Measurements from ENCODE around the gene TFEB.

The TFEB gene

DNA sequence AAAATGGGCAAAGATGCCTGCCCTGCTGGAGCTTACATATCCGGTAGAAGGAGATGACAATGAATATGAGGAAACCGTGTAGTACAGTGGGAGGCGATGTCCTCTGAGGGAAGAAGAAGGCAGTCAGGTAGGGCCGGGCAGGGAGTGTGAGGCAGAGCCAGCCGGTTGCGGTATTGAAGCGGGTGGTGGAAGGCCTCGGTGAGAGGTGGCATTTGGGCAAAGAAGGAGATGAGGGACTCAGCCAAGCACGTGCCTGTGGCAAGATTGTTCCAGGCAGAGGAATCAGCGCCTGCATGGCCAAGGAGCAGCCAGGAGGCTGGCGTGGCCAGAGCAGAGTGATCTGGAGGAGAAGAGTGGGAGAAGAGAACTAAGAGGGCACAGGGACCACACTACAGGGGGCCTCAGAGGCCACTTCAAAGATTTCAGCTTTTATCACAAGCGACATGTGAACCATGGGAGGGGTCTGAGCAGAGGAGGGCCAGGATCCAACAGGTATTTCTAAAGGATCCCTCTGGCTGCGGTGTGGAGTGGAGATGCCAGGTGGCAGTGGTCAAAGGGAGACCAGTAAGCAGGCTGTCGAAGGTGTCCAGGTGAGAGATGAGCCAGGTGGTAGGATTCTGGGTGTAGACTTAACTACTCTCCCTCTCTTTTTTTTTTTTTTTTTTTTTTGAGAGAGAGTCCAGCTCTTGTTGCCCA is 83.3 kb downstream of the TFEB start:
- no peak for DNase-seq (ENCODE audit: low spot score)

DNA sequence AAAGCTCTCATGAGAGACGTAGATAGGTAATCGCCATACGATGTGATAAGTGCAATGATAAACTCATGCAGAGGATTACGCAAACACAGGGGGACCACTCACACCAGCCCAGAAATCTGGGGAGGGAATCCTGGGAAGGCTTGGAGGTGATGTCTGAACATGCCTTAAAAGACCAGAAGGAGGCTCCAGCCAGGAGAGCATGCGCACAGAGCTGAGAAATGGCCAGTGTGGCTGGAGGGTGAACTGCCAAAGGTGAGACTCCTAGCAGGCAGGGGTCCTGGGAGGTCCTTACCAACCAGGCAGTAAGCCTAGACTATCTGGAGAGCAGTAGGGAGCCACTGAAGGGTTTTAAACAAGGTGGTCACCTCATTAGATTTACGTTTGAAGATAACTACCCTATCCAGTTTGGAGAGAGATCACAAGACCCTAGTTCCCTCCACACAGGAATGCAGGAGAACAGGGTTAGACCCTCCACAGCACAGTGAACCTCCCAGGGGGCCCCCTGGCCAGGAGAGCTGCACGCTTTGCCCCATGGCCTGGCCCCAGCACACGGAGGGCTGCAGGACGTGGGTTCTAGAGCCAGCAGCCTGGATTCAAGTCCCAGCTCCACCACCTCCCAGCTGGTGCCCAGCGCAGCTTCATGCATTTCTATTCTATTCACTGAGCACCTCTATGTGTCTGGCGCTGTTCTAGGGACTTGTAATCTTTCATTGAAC is 84.0 kb downstream of the TFEB start:
- DNase-seq (ENCODE audit: low spot score): no peak

DNA sequence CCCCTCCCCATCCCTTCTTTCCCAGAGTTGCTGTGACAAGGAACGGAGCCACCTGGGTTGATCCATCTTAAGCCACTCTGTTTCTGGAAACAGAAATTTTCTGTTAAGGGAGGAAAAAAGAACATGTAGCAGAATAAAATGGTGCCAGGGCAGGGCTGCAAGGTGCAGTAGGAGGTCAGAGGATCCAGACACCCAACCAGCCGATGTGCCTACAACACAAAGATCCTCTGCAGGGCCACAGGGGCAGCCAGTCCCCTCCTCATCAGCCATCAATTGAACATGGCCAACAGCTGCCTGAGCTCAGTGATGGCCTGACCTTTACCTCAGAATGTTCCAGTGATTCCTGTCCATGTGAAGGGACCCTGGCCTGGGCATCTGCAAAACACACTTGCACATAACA is 85.3 kb downstream of the TFEB start:
- no peak for DNase-seq (ENCODE audit: low spot score)

DNA sequence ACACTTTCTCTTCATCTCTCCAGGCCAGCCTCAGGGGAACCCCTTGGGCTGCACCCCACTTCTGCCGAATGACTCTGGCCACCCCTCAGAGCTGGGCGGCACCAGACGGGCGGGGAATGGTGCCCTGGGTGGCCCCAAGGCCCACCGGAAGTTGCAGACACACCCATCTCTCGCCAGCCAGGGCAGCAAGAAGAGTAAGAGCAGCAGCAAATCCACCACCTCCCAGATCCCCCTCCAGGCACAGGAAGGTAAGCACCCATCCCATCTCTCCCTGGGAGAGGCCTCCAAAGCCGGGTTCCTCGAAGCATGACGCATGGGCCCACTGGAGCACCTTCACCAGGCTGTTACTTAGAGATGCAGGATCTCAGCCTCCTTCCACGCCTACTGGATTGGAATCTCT is 85.8 kb downstream of the TFEB start:
- DNase-seq (ENCODE audit: low spot score): no peak

DNA sequence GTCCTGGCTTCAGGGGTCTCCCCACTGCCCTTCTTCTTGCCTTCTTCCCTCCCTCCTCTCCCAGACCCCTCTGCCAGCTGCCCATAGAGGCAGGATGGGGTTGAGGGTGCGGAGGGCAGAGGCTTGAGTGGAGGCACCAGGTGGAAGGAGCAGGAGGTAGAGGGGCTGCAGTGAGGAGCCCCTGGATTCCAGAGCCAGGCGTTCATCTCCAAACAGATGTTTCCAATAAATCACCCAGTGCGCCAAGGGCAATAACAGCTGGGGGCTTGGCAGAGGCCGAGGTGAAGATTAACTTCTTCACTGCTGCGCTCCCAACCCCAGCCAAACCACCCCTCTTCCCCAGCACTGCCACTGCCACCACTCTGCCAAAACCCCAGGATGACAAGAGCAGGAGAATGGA is 86.5 kb downstream of the TFEB start:
- no peak for DNase-seq (ENCODE audit: low spot score)

DNA sequence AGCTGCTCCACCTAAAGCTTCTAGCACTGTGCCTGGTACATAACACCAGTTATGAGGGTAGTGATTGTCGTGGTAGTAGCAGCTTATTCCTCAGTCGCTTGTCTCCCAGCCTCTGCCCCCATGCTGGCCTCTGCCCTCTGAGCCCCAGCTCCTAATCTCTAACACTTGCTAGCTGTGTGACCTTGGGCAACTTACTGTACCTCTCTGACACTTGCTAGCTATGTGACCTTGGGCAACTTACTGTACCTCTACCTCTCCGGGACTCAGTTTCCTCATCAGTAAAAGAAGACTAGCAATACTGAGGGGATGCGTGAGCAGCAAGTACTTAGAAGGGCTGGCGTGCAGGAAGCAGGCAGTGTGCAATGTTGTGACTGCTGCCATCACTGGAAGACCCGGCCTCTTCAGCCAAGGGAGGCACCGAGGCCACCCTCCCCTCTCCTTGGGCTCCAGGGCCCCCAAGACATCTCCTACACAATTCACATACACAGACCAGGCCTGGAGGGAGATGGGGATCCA is 87.3 kb downstream of the TFEB start:
- no peak for DNase-seq (ENCODE audit: low spot score)

DNA sequence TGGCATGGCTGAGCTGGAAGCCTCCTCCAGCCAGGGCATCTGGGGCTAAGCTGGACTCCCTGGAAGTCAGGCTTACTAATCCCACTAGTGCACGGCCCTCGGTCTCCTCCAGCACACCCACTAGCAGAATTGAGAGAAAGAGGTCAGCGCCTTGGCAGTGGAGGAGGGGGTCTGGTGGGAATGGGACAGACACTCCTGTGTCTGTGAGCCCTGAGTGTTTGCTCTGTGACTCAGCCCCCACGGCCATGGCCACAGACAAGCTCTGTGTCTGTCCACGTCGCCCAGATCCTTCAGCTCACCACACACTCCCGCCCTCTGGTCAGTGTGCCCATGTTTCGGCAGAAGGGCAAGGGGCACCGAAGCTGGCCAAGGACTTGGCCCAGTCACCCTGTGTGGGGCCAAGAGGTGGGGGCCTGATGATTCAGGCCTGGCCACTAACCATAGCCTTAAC is 88.3 kb downstream of the TFEB start:
- DNase-seq (ENCODE audit: low spot score): no peak

DNA sequence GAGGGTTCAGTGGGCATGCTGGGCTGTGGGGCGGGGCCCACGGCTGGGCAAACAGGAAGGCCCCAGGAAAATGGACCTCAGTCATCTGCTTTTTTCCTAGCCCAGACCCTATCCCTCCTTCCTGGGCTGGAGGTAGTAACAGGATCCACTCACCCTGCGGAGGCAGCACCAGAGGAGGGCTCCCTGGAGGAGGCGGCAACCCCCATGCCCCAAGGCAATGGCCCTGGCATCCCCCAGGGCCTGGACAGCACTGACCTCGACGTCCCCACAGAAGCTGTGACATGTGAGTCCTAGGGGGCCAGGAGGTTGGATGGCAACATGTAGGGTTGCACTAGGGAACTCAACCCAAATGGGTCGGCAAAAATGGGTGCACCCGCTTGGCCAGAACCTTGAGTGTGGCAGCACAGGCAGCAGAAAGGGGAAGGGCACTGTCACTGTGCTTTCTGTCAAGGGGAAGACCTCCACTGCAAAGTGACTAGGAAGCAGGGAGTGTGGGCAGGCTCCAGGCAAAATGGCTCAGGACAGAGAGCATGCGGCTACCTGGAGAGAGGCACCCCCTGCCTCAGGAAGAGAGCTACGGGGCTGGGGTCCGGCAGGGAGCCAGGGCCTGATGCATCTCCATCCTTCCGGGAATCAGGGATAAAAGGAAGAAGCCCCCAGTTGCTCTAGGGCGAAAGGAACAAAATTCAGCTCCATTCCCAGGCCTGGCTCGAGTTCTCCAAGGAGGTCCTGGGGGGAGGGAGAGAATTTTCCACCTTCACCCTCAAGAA is 89.2 kb downstream of the TFEB start:
- DNase-seq (ENCODE audit: low spot score): no peak

DNA sequence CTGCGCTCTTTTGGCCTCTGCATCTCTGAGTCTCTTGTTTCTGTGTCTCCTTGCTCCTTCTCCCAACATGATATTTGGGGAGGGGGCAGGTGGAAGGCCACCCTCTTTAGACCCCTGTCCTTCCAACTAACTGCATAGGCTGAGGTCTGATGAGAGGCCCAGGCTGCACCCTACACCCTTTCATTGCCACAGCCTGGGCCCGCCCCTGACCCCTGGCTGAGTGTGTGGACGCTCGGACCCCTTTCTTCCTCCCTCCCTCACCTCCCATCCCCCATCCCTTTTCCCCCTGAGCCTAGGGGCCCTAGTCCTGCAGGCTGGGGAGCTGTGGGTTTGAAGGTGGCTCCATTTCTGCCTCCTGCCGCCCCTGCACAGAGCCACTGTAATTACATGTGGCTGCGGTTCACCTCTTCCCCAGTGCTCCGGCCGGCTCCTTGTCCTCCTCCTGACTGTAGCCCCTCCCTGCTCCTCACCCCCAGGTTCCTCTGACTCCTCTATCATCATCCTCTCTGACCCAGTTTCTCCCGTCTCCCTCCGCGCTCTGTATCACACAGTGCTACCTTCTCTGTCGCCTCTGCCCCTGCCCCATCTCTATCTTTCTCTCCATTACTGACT is 90.3 kb downstream of the TFEB start:
- peak; percentile 53 for DNase-seq (ENCODE audit: low spot score)

DNA sequence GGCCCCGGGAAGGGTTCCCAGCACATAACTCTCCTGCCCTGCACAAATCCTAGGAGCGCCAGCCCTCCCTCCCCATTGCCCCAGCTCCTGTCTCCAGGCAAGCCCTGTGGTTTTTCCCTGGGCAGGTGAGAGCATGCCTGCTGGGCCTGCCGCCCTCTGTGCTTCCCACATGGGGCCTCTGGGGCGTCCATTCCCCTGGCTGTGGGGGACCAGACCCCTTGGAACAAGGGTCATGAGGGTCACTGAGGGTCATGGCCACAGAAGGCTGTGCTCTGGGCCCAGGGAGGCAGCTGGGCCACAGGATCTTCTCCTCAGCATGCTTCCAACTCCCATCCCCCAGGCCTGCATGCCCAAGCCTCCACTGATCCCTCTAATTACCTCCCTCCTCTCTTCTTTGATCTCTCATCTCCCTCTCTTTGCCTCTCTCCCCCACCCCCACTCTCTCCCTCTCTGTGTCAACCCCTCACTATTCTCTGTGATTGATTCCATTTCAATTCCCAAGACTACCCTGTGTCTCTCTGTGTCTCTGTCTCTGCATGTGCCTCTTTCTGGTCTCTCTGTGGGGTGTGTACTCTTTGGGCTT is 91.0 kb downstream of the TFEB start:
- peak; percentile 75 for DNase-seq (ENCODE audit: low spot score)

DNA sequence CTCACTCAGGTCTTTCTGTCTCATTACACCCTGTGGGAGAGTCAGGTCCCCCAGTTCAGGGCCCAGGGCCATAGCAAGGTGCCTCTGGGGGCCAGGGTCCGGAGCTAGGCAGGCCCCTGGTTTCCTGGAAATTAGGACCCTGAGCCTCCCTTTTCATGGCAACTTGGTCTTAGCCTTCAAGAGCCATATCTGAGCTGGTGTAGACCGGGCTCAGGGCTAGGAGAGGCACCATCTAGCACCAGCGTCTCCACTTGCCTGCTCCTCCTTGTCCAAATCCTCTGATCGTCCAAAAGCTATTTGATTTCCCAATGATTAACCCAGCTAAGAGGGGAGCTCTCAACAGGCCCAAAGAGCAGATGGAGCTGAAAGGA is 91.5 kb downstream of the TFEB start:
- DNase-seq (ENCODE audit: low spot score): no peak

DNA sequence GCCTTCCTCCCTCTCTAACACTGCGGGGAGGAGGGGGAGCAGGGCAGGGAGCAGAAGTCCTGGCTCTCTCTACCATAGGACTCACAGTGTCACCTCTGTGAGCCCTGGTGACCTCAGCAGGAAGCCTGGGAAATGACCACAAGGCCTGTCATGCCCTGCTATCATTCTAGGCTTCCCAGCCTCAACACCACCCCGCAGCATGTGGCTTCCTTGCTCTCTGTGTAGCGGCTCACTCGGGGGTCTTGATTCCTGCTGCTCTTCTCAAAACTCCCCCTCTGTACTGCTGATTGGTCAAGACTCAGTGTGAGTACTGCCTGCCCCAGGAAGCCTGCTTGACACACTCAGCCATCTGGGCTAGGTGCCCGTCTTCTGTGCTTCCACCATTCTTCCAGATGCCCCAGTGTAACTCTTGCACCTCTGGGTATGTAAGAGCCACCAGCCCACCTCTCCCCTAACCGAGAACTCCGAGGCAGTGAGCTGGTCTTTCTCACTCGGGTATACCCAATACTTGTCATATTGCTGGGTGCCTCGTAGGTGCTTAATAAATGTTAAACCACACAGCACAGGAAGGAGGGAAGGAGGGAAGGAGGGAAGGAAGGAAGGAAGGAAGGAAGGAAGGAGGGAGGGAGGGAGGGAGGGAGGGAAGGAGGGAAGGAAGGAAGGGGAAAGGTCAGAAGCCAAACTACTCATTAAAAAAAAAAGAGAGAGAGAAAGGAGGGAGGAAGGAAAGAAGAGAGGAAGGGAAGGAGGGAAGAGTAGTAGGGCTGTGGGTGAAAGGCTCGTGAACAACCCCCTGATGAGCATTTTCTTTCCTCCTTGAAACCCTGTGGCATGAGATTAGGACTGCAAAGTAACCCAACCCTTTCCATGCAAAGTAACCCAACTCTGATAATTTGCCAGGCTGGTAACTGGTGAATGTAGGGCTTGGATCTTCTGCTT is 92.2 kb downstream of the TFEB start:
- DNase-seq (ENCODE audit: low spot score): no peak

DNA sequence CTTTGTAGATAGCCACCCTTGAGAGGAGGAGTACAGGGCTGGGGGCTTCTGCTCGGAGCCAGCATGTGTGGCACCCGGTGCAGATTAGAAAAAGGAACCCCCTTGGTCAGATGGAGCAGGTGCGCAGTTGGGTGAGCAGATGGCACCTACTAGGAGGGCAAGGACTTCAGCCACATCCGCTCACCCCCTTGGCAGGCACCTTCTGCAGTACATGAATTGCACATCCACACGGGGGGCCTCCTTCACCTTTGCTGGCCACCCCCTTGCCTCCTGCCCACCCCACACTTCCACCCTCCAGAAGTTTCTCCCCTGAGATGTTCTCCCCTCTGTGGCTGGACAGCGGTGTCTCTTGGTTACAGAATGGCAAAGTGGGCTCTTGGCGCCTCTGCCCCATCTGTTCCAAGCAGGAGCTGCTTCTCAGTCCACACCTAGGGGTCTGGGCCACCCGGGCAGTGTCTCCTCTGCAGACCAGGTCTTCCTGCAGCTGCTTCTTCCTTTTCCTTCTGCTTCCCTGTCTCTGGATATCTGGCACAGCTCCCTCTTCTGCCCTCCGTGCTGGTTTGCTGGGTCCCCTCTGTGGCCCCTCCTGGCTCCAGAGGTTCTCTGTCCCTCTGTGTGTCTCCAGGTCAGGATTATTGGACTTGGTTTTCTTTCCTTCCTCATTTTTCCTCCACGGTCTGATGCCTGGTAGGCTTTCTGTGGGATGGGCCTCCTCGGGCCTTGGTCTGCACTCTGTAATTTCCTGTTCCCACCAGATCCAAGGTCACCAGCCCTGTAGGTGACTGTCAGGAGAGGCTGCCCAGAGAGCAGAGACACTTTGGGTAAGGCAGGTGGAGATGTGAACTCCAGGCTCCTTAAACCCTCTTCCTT is 93.1 kb downstream of the TFEB start:
- DNase-seq (ENCODE audit: low spot score): no peak

DNA sequence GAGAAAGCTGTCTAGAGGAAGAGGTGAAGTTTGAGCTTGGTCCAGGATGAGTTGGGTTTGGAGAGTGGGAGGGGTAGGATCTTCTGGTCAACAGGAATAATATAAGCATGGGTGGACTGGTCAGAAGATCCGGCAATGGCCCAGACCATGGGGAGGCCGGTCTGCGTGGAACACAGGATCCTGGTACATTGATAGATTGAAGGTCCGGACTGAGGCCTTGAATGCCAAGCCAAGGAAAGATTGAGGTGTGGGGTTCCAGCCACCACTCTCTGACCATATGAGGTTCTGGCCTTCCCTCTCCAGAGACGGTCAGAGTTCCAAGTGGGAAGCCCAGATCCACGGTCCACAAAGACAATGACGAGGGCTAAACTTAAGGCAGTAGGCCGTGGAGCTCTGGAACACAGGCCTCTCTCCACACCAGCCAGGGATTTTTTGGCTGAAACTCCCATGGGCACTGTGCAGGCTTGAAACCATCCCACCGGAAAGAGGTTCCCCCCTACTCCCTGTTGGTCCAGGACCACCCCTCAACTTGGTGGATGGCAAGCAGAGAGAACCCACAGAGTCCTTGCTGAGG is 94.0 kb downstream of the TFEB start:
- DNase-seq (ENCODE audit: low spot score): no peak

DNA sequence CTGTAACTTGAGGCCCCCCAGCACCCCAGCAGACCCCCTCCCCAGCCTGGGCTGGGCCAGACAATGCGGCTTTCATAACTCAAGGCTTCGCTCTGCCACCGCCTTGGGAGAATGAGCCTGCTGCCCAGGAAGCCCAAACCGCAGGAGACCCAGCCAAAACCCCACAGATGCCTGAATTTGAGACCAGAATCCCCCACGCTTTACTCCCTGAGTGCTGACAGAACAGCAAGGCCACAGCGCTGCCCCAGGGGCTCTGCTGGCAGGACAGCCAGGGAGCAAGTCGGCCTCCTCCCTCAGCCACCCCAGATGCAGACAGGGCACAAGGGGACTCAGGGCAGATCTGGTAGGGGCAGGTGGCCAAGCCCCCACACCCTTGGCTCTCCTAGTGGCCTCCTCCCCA is 95.0 kb downstream of the TFEB start:
- no peak for DNase-seq (ENCODE audit: low spot score)

DNA sequence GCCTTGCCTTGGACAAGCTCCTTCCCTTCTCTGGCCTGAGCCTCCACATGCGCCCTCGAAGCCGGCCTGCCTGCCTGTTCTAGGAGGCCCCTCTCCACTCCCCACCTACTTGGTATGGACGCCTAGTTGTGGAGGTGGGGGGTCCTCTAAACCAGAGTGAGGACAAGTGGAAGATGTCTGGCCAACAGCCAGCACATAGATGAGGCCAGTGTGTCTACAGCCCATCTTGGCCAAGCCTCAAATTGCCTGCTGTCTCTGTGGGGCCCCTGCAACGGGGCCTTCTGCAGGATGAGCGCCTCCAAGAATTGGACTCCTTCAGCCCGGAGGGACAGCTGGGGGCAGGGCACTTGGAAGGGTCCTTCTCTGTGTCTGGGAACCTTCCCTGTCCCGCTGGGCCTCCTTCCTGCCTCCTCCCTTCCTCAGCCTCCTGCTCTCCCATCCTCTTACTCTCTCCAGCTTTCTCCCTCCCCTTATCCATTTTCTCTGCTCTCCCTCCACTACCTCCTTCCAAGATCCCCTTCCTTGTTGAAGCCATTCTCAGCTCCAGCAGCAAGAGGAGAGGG is 95.5 kb downstream of the TFEB start:
- no peak for DNase-seq (ENCODE audit: low spot score)

DNA sequence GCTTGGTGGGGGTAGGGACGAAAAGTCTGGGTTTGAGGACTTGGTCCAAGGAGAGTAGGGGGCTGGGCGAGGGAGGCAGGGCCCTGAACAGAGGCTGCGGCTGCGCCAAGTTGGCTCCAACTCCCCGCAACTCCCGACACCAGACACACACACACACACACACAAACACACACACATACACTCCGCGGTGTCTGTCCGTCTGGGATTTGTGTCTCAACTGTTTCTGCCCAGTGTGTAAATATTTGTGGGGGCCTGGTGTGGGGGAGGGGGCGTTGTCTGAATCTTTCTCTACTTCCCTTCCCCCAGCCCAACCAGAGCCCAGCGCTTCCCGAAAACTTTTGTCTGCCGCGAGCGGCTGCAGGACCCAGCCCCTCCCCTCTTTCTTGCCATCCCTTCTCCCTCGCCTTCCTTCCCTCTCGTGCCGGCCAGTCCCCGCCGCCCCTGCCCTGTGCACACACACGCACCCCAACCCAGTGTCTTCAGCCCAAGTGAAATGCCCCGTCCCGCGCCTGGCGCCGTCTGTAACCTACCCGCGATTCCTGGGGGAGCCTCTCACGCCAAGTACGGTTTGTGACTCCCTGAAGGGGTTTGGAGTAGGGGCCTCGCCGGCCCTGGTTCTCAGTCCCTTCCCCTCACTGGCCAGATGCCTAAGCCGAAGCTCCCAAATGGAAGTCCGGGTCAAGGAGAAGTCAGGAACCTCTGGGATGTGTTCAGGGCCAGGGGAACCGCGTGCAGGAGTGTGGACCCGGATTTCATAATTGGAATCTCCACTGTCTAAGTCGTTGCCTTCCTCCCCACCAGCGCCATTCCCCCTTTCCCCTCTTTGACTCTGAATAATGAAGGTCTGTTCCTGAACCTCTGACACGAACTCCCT is 96.2 kb downstream of the TFEB start:
- DNase-seq (ENCODE audit: low spot score): no peak

Data from SW480 (cell line).